ENCODE measurements around the gene DDHD1.

DDHD1 gene

GRCh38 chr14:53151523-53152183 lies 1.5 kb downstream of the DDHD1 start:
- TF ChIP-seq EZH2phosphoT487 (conservative IDR thresholded peaks at IDR 0.05; ENCODE audit: low read length) (no peak), CTCF (IDR thresholded peaks at IDR 0.05; ENCODE audit: insufficient read depth, low read length, poor library complexity, severe bottlenecking) (no peak)
- H3K9me2 ChIP-seq (replicated peaks; ENCODE audit: insufficient read depth, low read length), result no peaks in the 10 kb centered on the region
- peak overlapping the region; percentile 94 for H3K9ac ChIP-seq (ENCODE audit: low read length)
- H3K27ac ChIP-seq (ENCODE audit: low read depth, low read length), result peak overlapping the region; percentile 85
- peaks cover 61% of the 10 kb centered on the region for H3K79me2 ChIP-seq (ENCODE audit: insufficient read depth, low read length)
- H3K4me2 ChIP-seq (ENCODE audit: low read depth, low read length, poor library complexity, severe bottlenecking), result peak overlapping the region; percentile 92
- H3K27me3 ChIP-seq (ENCODE audit: low read length), result no peaks in the 10 kb centered on the region
- no peaks in the 10 kb centered on the region for H3K9me3 ChIP-seq (ENCODE audit: insufficient read depth, low read length)
- peaks cover 34% of the 10 kb centered on the region for H3F3A ChIP-seq (ENCODE audit: insufficient read depth)
- H3K4me3 ChIP-seq (ENCODE audit: insufficient read depth, low read length, poor library complexity, severe bottlenecking), result peak overlapping the region; percentile 74
- peaks cover 17% of the 10 kb centered on the region; the same call in 1 of the 2 replicates for H4K20me1 ChIP-seq (ENCODE audit: low read depth, low read length)
- no peak overlapping the region for H2AFZ ChIP-seq (ENCODE audit: low read depth, low read length, severe bottlenecking)
- H3K36me3 ChIP-seq (ENCODE audit: low read length), result no peaks in the 10 kb centered on the region

GRCh38 chr14:53149668-53150316 lies 3.3 kb downstream of the DDHD1 start:
- Histone ChIP-seq H4K20me1 (ENCODE audit: low read depth, low read length) (peaks cover 18% of the 10 kb centered on the region; the same call in 1 of the 2 replicates), H3F3A (ENCODE audit: insufficient read depth) (peaks cover 33% of the 10 kb centered on the region), H2AFZ (ENCODE audit: low read depth, low read length, severe bottlenecking) (no peak overlapping the region), H3K9me2 (replicated peaks; ENCODE audit: insufficient read depth, low read length) (no peaks in the 10 kb centered on the region), H3K79me2 (ENCODE audit: insufficient read depth, low read length) (peaks cover 80% of the 10 kb centered on the region), H3K9ac (ENCODE audit: low read length) (peak overlapping the region; percentile 94), H3K27ac (ENCODE audit: low read depth, low read length) (peak overlapping the region; percentile 85), H3K4me3 (ENCODE audit: insufficient read depth, low read length, poor library complexity, severe bottlenecking) (peak overlapping the region; percentile 74), H3K27me3 (ENCODE audit: low read length) (no peaks in the 10 kb centered on the region), H3K36me3 (ENCODE audit: low read length) (no peaks in the 10 kb centered on the region; the same call in 1 of the 2 replicates), H3K4me2 (ENCODE audit: low read depth, low read length, poor library complexity, severe bottlenecking) (peak overlapping the region; percentile 92), H3K9me3 (ENCODE audit: insufficient read depth, low read length) (no peaks in the 10 kb centered on the region)
- TF ChIP-seq CTCF (IDR thresholded peaks at IDR 0.05; ENCODE audit: insufficient read depth, low read length, poor library complexity, severe bottlenecking), result no peak

GRCh38 chr14:53148671-53149070 lies 4.5 kb downstream of the DDHD1 start:
- no peak for TF ChIP-seq CTCF (IDR thresholded peaks at IDR 0.05; ENCODE audit: insufficient read depth, low read length, poor library complexity, severe bottlenecking)
- no peak for TF ChIP-seq EZH2phosphoT487 (conservative IDR thresholded peaks at IDR 0.05; ENCODE audit: low read length)
- H3K79me2 ChIP-seq (ENCODE audit: insufficient read depth, low read length), result peaks cover 91% of the 10 kb centered on the region
- no peaks in the 10 kb centered on the region for H3K9me3 ChIP-seq (ENCODE audit: insufficient read depth, low read length)
- H2AFZ ChIP-seq (ENCODE audit: low read depth, low read length, severe bottlenecking), result no peak overlapping the region
- H3K9ac ChIP-seq (ENCODE audit: low read length), result peak overlapping the region; percentile 94
- peaks cover 5% of the 10 kb centered on the region for H3K36me3 ChIP-seq (ENCODE audit: low read length)
- H3F3A ChIP-seq (ENCODE audit: insufficient read depth), result peaks cover 22% of the 10 kb centered on the region
- H3K27ac ChIP-seq (ENCODE audit: low read depth, low read length), result peak overlapping the region; percentile 85
- H3K4me3 ChIP-seq (ENCODE audit: insufficient read depth, low read length, poor library complexity, severe bottlenecking), result peak overlapping the region; percentile 74
- no peaks in the 10 kb centered on the region for H3K27me3 ChIP-seq (ENCODE audit: low read length)
- H3K4me2 ChIP-seq (ENCODE audit: low read depth, low read length, poor library complexity, severe bottlenecking), result peak overlapping the region; percentile 92
- H4K20me1 ChIP-seq (ENCODE audit: low read depth, low read length), result peaks cover 18% of the 10 kb centered on the region; the same call in 1 of the 2 replicates
- H3K9me2 ChIP-seq (replicated peaks; ENCODE audit: insufficient read depth, low read length), result no peaks in the 10 kb centered on the region
